Natural killer cell (primary cell): ENCODE results near the gene SSU72. TPM values are rescaled to one million over a fixed set of nuclear protein-coding genes. Genes with fewer than 3 reads are reported as not detected.

ENCODE experiments used
- ATAC-seq, 3 donors: fragments of 150-1000 bp in 2 of 3; fragments of 200-7000 bp in 1 of 3; cut with Tn5 transposase; 1 replicate in 1 of 3; 2 replicates in 2 of 3; pipeline ENCODE4 v1.10.0; 2021; ENCODE audit warnings: mild to moderate bottlenecking in 2 of 3, moderate library complexity in 2 of 3
- DNase-seq, 2 donors: peaks; one replicate each; pipeline versions ENCODE4 v3.0.0 to v3.0.0-alpha.2; 2013 to 2021; ENCODE audit warnings: mixed read lengths in 1 of 2
- H3K27ac ChIP-seq: one replicate; pipeline ENCODE4 v1.5.1; 2013; ENCODE audit warnings: mild to moderate bottlenecking, low read length
- H3K27me3 ChIP-seq: one replicate; pipeline ENCODE4 v1.6.1; 2013; ENCODE audit warnings: low read length; ENCODE audit not compliant: control insufficient read depth, insufficient read depth
- H3K36me3 ChIP-seq: one replicate; pipeline ENCODE4 v1.6.1; 2013; ENCODE audit warnings: low read length; ENCODE audit not compliant: control insufficient read depth, insufficient read depth
- H3K4me1 ChIP-seq: one replicate; pipeline ENCODE4 v1.6.1; 2013; ENCODE audit warnings: low read length; ENCODE audit not compliant: control insufficient read depth, insufficient read depth
- H3K4me3 ChIP-seq: one replicate; pipeline ENCODE4 v1.5.1; 2013; ENCODE audit warnings: low read length
- H3K9me3 ChIP-seq: one replicate; pipeline ENCODE4 v1.6.1; 2013; ENCODE audit warnings: low read length; ENCODE audit not compliant: control insufficient read depth, insufficient read depth
- H3K27ac Mint-ChIP-seq, 2 donors: one replicate each; pipeline ENCODE4 v1.8.0; 2022; ENCODE audit warnings: mild to moderate bottlenecking in 2 of 2, mixed read lengths in 2 of 2, moderate library complexity in 1 of 2
- H3K27me3 Mint-ChIP-seq, 2 donors: one replicate each; pipeline ENCODE4 v1.8.0; 2022; ENCODE audit warnings: low read depth in 2 of 2, mixed read lengths in 2 of 2
- H3K36me3 Mint-ChIP-seq: one replicate; pipeline ENCODE4 v1.8.0; 2022; ENCODE audit warnings: mixed read lengths
- H3K4me1 Mint-ChIP-seq, 2 donors: one replicate each; pipeline ENCODE4 v1.8.0; 2022; ENCODE audit warnings: mixed read lengths in 2 of 2
- H3K4me3 Mint-ChIP-seq: one replicate; pipeline ENCODE4 v1.8.0; 2022; ENCODE audit warnings: mild to moderate bottlenecking, moderate library complexity, mixed read lengths
- H3K9me3 Mint-ChIP-seq, 2 donors: one replicate each; pipeline ENCODE4 v1.8.0; 2022; ENCODE audit warnings: mixed read lengths in 2 of 2
- WGBS: methylation state at CpG from one replicate; pipeline ENCODE4 v1.1.7; 2013; ENCODE audit warnings: missing lambda C conversion rate; ENCODE audit not compliant: insufficient coverage; 5-methylcytosine and 5-hydroxymethylcytosine counted together
- intact Hi-C: fragments of 100-400 bp; cut with micrococcal nuclease; formaldehyde crosslinking; loops from one replicate; pipeline ENCODE4 v1.14.2; 2022
- total RNA-seq, 4 donors: library from RNA; stranded (reverse); fragments of 120-200 nt in 1 of 4; gene quantifications; one replicate each; pipeline versions ENCODE4 v1.2.3 to v1.2.4, GENCODE V29; 2013 to 2022
- TF ChIP-seq, protein P1 (sequence below): fragments of 200-600 bp; IDR thresholded peaks from one replicate; pipeline ENCODE4 v1.8.0; 2022; ENCODE audit warnings: antibody characterized with exemption

SSU72 gene
- total RNA-seq, 3 donors from 2014 or later (not counting 1 experiment from before 2014, with no cell fraction given), result 87.5 to 107 (median 93.9) TPM

DNA sequence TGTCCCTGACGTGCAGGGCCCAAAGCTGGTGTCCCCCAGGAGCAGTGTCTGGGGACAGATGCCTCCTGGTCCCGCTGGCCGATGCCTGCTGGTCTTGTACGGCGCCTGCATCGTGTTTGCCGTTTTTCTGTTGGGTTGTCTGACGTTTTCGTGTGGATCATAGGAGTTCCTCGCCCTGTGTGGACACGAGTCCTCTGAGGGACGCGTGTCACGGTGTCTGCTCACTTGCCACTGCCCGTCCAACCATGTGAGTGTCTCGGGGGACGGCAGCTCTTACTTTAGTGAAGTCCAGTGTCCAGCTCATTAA lies 48.1 kb upstream of the SSU72 start:
- intact Hi-C loops, result no loop called here
- 93% methylated on average over 17 of the region's 17 CpGs for WGBS
- ATAC-seq (no peak), DNase-seq (no peak)
- Mint-ChIP-seq H3K4me3 (no peak overlapping the region), H3K9me3 (no peaks in the 10 kb centered on the region), H3K36me3 (no peaks in the 10 kb centered on the region), H3K27me3 (no peaks in the 10 kb centered on the region), H3K27ac (no peak overlapping the region), H3K4me1 (peaks cover 8 to 25% of the 10 kb centered on the region in 2 donors)
- no peaks in the 10 kb centered on the region for H3K27me3 ChIP-seq
- TF ChIP-seq, protein P1, sequence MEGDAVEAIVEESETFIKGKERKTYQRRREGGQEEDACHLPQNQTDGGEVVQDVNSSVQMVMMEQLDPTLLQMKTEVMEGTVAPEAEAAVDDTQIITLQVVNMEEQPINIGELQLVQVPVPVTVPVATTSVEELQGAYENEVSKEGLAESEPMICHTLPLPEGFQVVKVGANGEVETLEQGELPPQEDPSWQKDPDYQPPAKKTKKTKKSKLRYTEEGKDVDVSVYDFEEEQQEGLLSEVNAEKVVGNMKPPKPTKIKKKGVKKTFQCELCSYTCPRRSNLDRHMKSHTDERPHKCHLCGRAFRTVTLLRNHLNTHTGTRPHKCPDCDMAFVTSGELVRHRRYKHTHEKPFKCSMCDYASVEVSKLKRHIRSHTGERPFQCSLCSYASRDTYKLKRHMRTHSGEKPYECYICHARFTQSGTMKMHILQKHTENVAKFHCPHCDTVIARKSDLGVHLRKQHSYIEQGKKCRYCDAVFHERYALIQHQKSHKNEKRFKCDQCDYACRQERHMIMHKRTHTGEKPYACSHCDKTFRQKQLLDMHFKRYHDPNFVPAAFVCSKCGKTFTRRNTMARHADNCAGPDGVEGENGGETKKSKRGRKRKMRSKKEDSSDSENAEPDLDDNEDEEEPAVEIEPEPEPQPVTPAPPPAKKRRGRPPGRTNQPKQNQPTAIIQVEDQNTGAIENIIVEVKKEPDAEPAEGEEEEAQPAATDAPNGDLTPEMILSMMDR, result no peak
- no peaks in the 10 kb centered on the region for H3K36me3 ChIP-seq
- H3K4me1 ChIP-seq, result peaks cover 39% of the 10 kb centered on the region
- no peak overlapping the region for H3K27ac ChIP-seq
- no peaks in the 10 kb centered on the region for H3K9me3 ChIP-seq
- H3K4me3 ChIP-seq, result no peak overlapping the region

DNA sequence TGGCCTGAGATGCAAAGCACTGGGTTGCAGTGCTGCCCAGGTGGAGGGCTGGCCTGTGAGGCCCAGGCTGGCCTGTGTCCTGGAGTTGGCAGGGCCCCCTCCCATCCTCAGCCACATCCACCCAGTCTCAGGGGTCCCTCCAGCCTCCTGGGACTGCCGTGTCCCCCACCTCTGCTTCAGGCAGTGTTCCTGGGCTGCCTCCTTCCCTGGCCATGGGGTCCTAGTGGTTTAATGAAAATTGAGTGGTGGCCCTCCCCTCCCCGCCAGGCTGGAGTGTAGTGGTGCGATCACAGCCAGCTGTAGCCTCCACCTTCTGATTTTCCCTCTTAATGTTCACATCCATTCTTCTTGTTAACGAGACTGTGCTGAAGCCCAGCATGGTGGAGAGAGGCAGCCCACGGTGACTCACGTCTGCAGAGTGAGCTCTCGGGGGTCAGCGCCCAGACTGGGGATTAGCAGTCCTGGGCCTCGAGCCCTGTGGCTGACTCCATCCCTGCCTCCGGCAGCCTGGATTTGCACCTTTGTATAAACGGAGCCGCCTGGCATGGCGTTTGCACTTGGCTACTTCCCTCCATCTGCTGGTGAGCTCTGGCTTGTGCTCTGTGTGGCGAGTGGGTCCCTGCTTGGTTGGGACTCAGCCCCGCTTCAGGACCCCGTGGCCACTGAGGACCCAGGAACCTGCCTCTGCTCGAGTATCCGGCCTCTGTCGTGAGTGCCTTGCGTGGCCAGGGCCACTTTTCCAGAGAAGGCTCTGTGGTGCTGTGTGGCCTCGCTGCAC lies 47.5 kb upstream of the SSU72 start:
- H3K9me3 Mint-ChIP-seq, result no peaks in the 10 kb centered on the region
- Histone ChIP-seq H3K27me3 (no peaks in the 10 kb centered on the region), H3K9me3 (no peaks in the 10 kb centered on the region), H3K4me1 (peaks cover 38% of the 10 kb centered on the region), H3K36me3 (no peaks in the 10 kb centered on the region), H3K4me3 (no peak overlapping the region), H3K27ac (no peak overlapping the region)
- H3K27ac Mint-ChIP-seq, result no peak overlapping the region
- H3K36me3 Mint-ChIP-seq, result no peaks in the 10 kb centered on the region
- WGBS, result 91% methylated on average over 20 of the region's 21 CpGs
- ATAC-seq (no peak), DNase-seq (no peak)
- peaks cover 11 to 22% of the 10 kb centered on the region in 2 donors for H3K4me1 Mint-ChIP-seq
- intact Hi-C loops, result no loop called here
- TF ChIP-seq, protein P1, result no peak
- no peaks in the 10 kb centered on the region for H3K27me3 Mint-ChIP-seq
- no peak overlapping the region for H3K4me3 Mint-ChIP-seq

DNA sequence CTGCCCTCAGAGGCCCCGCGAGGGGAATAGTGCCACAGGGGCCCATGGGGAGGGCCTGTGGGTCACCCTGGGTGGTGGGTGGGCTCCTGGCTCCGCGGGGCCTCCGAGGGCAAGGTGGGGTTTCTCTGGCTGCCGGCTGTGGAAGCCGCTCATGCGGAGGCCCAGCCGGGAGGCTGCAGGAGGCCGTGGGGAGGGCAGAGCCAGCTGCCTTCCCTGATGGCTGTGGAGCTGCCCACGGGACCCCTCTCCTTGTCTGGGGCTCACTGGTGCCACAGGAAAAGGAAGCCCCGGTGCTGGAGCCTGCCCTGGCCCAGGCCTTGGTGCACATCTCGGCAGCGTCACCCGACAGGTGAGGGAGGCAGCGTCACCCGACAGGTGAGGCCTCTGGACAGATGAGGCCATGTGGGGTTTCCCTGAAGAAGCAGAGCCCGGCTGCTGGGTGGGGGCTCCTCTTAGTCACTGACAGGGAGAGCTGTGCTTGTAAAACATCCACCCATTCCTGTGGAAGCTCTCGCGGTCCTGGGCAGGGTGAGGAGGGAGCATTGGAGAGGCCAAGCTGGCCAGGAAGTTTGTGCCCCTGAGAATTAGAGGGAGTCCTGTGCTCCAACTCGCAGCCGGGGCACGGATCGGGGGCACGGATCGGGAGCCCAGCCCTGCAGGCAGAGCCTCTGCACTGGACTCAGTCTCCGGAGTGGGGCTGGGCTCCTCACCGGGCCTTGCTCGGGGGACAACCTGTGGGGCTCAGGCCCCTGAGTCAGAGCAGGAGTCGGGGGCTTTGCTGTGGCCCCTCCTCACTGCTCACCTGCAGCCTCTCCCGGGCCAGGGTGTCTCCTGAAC lies 46.7 kb upstream of the SSU72 start:
- Histone ChIP-seq H3K9me3 (no peaks in the 10 kb centered on the region), H3K4me3 (no peak overlapping the region), H3K4me1 (peaks cover 40% of the 10 kb centered on the region), H3K36me3 (no peaks in the 10 kb centered on the region), H3K27ac (no peak overlapping the region), H3K27me3 (no peaks in the 10 kb centered on the region)
- Mint-ChIP-seq H3K4me3 (no peak overlapping the region), H3K4me1 (peaks cover 14 to 22% of the 10 kb centered on the region in 2 donors), H3K27ac (no peak overlapping the region), H3K9me3 (no peaks in the 10 kb centered on the region), H3K27me3 (no peaks in the 10 kb centered on the region), H3K36me3 (no peaks in the 10 kb centered on the region)
- DNase-seq (no peak), ATAC-seq (no peak)
- 92% methylated on average over 31 of the region's 31 CpGs for WGBS
- TF ChIP-seq, protein P1, result no peak
- intact Hi-C loops, result no loop called here
